K562 (cell line): ENCODE data around the gene LRRC31. TPM values are rescaled to one million over a fixed set of nuclear protein-coding genes. Genes with fewer than 3 reads are reported as not detected.
A peak's percentile ranks its signal among the peaks of the same experiment; 100 is the strongest.

Experiments used
- ATAC-seq: fragments of 200-7000 bp; cut with Tn5 transposase; 3 replicates; pipeline ENCODE4 v1.9.1; 2020; ENCODE audit warnings: moderate library complexity
- BruUV-seq: library from RNA; stranded (reverse); fragments of 400-500 nt; replicated peaks from 2 replicates; lab custom pipeline; 2021; lab: Mats Ljungman, UMichigan
- CTCF ChIA-PET: fragments of 300-600 bp; formaldehyde crosslinking; extraction: SDS; loops from one replicate; lab custom pipeline; 2021; ENCODE audit warnings: low intra/inter-chr PET ratio; lab: Yijun Ruan, JAX
- POLR2A ChIA-PET: fragments of 300-600, 350-650 bp; sonication (Branson Sonifier 250); formaldehyde crosslinking; extraction: SDS; loops from one replicate; lab custom pipeline; 2021; ENCODE audit warnings: antibody characterized with exemption, inconsistent platforms; lab: Yijun Ruan, JAX
- DNase-seq, 4 experiments: peaks; one replicate each; pipeline versions ENCODE4 v3.0.0 to v3.0.0-alpha.2; 2011 to 2018; ENCODE audit warnings: low spot score in 3 of 4, mixed read lengths in 3 of 4; ENCODE audit errors: extremely low read depth in 1 of 4
- FAIRE-seq: peaks from 2 replicates; lab custom pipeline; 2011; peaks lifted over from hg19 to GRCh38; lab: Jason Lieb, UNC
- H2AFZ ChIP-seq: 2 replicates; pipeline ENCODE4 v1.6.0; 2011; ENCODE audit warnings: low read depth, low read length, control low read depth, inconsistent platforms
- H3K27ac ChIP-seq: fragments of 200-600 bp; 3 replicates; pipeline ENCODE4 v1.8.0; 2011; ENCODE audit warnings: low read depth, mild to moderate bottlenecking, control low read depth, inconsistent platforms, low read length, moderate library complexity, mixed read lengths; ENCODE audit errors: extremely low read depth
- H3K27me3 ChIP-seq, 2 experiments: fragments of 300-600 bp in 1 of 2; 2 replicates in 1 of 2; 3 replicates in 1 of 2; pipeline versions ENCODE4 v1.6.0 to v1.8.0; 2011; ENCODE audit warnings: inconsistent platforms in 2 of 2, low read length in 2 of 2, mild to moderate bottlenecking in 1 of 2, mixed read lengths in 1 of 2, moderate library complexity in 1 of 2; ENCODE audit not compliant: control insufficient read depth in 2 of 2, insufficient read depth in 2 of 2
- H3K36me3 ChIP-seq: fragments of 300-600 bp; 3 replicates; pipeline ENCODE4 v1.8.0; 2011; ENCODE audit warnings: mild to moderate bottlenecking, low read length, inconsistent platforms; ENCODE audit not compliant: control insufficient read depth, insufficient read depth
- H3K4me1 ChIP-seq, 2 experiments: fragments of 200-600 bp in 1 of 2; replicated peaks in 1 of 2; 2 replicates in 1 of 2; 3 replicates in 1 of 2; pipeline versions ENCODE4 v1.5.1 to v1.8.0; 2011; ENCODE audit warnings: inconsistent platforms in 2 of 2, low read length in 2 of 2, mild to moderate bottlenecking in 1 of 2, mixed read lengths in 1 of 2, moderate library complexity in 1 of 2; ENCODE audit not compliant: control insufficient read depth in 2 of 2, insufficient read depth in 2 of 2
- H3K4me2 ChIP-seq: 2 replicates; pipeline ENCODE4 v1.6.1; 2011; ENCODE audit warnings: low read length, control low read depth, inconsistent platforms, mixed read lengths; ENCODE audit not compliant: insufficient read depth
- H3K4me3 ChIP-seq: fragments of 200-600 bp; sonication (generic), shearing (Covaris generic); 2 replicates; pipeline ENCODE4 v1.5.1; 2016; ENCODE audit warnings: control low read depth, inconsistent platforms
- H3K79me2 ChIP-seq: fragments of 200-600 bp; 3 replicates; pipeline ENCODE4 v1.8.0; 2011; ENCODE audit warnings: low read length, inconsistent platforms; ENCODE audit not compliant: control insufficient read depth, insufficient read depth
- H3K9ac ChIP-seq, 2 experiments: 2 replicates each; pipeline versions ENCODE4 v1.6.0 to v1.6.1; 2011; ENCODE audit warnings: low read depth in 2 of 2, low read length in 2 of 2, control low read depth in 1 of 2, inconsistent platforms in 1 of 2, mild to moderate bottlenecking in 1 of 2, mixed read lengths in 1 of 2; ENCODE audit not compliant: insufficient read depth in 1 of 2
- H3K9me1 ChIP-seq: one replicate; pipeline ENCODE4 v1.6.0; 2011; ENCODE audit warnings: inconsistent platforms, mild to moderate bottlenecking, low read length, moderate library complexity; ENCODE audit not compliant: control insufficient read depth, insufficient read depth
- H3K9me3 ChIP-seq: replicated peaks from 2 replicates; pipeline ENCODE4 v1.5.1; 2011; ENCODE audit warnings: low read depth, low read length, inconsistent platforms; ENCODE audit not compliant: control insufficient read depth, insufficient read depth
- H4K20me1 ChIP-seq: replicated peaks from 2 replicates; pipeline ENCODE4 v1.6.1; 2011; ENCODE audit warnings: low read length, inconsistent platforms, mixed read lengths; ENCODE audit not compliant: control insufficient read depth, insufficient read depth
- GATA2 ChIP-seq: sonication (generic); formaldehyde crosslinking; IDR thresholded peaks from 2 replicates; pipeline ENCODE4 v1.4.0; 2020; ENCODE audit warnings: mild to moderate bottlenecking, missing genetic modification reagents
- MTA3 ChIP-seq: fragments of 450-650 bp; formaldehyde crosslinking; IDR thresholded peaks from 2 replicates; pipeline ENCODE4 v1.6.1; 2017; ENCODE audit warnings: mild to moderate bottlenecking, borderline replicate concordance
- RNF2 ChIP-seq: sonication (generic); IDR thresholded peaks from 2 replicates; pipeline ENCODE4 v1.6.1; 2016
- ZBTB8A ChIP-seq: fragments of 450-650 bp; IDR thresholded peaks from 2 replicates; pipeline ENCODE4 v1.6.1; 2018; ENCODE audit warnings: mild to moderate bottlenecking, moderate library complexity; ENCODE audit not compliant: partially characterized antibody
- ZNF277 ChIP-seq: fragments of 250-450 bp; sonication (Bioruptor Pico); IDR thresholded peaks from 2 replicates; pipeline ENCODE4 v1.8.0; 2022; ENCODE audit warnings: inconsistent platforms, mild to moderate bottlenecking, moderate library complexity, borderline replicate concordance
- ZNF444 ChIP-seq: fragments of 250-450 bp; sonication (Bioruptor Pico); IDR thresholded peaks from 2 replicates; pipeline ENCODE4 v1.4.0; 2020; ENCODE audit warnings: mild to moderate bottlenecking, moderate library complexity
- ZNF79 ChIP-seq: fragments of 250-450 bp; sonication (Bioruptor Pico); IDR thresholded peaks from 2 replicates; pipeline ENCODE4 v1.4.0; 2020; ENCODE audit warnings: low read depth, mild to moderate bottlenecking, moderate library complexity
- WGBS: fragments of 100-300 bp; shearing (Covaris generic); methylation state at CpG from one replicate; pipeline ENCODE4 v1.1.6; 2016; ENCODE audit warnings: low coverage, mixed read lengths; ENCODE audit not compliant: insufficient coverage; ENCODE audit errors: missing lambda C conversion rate; 5-methylcytosine and 5-hydroxymethylcytosine counted together
- in situ Hi-C: fragments of 300-500 bp; cut with MboI; formaldehyde crosslinking; loops from 4 replicates; pipeline ENCODE4 v1.15.0; 2018; ENCODE audit warnings: inconsistent platforms, mixed read lengths
- intact Hi-C: fragments of 100-400 bp; cut with micrococcal nuclease; formaldehyde crosslinking; loops from 2 replicates; pipeline ENCODE4 v1.14.2; 2022
- polyA plus RNA-seq, 8 experiments: library from polyadenylated mRNA; depleted of rRNA in 4 of 8; stranded (reverse) in 5 of 8; unstranded in 3 of 8; fragments of >200 nt; fragmentation: Nextera tagmentation in 2 of 8; fragmentation: Illumina TruSeq in 1 of 8; extraction: Ambion mirVana in 2 of 8; extraction: Trizol in 1 of 8; gene quantifications; 2 replicates each; pipeline versions ENCODE4 v1.2.1 to v1.2.3, GENCODE V29; 2011 to 2014; ENCODE audit warnings: inconsistent platforms in 1 of 8, missing spikeins in 1 of 8
- total RNA-seq, 7 experiments: library from RNA; depleted of rRNA in 6 of 7; stranded (reverse); fragments of >200 nt in 6 of 7; fragmentation: Illumina TruSeq in 2 of 7; extraction: Trizol in 2 of 7; gene quantifications; 2 replicates each; pipeline versions ENCODE4 v1.2.1 to v1.2.3, GENCODE V29; 2011 to 2021; ENCODE audit warnings: low replicate concordance in 1 of 7

The LRRC31 gene
- total and polyA plus RNA-seq, 9 of the 15 experiments (the other 6 are each of a cell fraction or from before 2014, with no cell fraction given), result not detected

DNA sequence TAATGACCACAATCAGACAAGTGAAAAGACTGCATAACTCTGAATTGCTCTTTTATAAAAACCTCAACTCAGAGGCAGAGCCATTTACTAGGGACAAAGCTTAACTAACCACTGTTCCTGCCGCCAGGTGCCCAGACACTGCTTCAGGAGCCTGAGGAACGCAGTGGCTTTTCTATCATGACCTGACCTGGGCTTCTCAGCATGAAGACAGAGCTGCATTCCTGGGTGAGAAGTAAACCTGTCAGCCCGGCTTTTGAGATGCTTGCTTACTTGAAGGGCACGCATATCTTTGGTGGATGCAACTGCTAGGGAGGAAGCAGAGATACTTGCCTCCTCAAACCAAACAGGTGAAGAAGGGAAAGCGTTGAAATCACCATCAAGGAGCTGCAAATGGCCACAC is 7.9 kb downstream of the LRRC31 start:
- no peaks in the 10 kb centered on the region for H3K36me3 ChIP-seq
- FAIRE-seq (no peak), DNase-seq (no peak), ATAC-seq (no peak)
- no peak overlapping the region for H3K4me3 ChIP-seq
- BruUV-seq, result no TSS peak
- TF ChIP-seq RNF2, result no peak
- no peak for TF ChIP-seq ZNF277 (CRISPR knock-in tag)
- TF ChIP-seq GATA2 (CRISPR knock-in tag), result no peak
- TF ChIP-seq MTA3, result no peak
- TF ChIP-seq ZNF444 (CRISPR knock-in tag), result no peak
- TF ChIP-seq ZNF79 (CRISPR knock-in tag), result no peak
- TF ChIP-seq ZBTB8A, result no peak
- H2AFZ ChIP-seq, result 0 out of 2 replicates have a peak overlapping the region, but pooled peaks have one; percentile 10
- H3K27ac ChIP-seq, result no peak overlapping the region
- in situ Hi-C loops (no loop called here), intact Hi-C loops (loop anchor here (1.0 to 10.0 kb wide), 5 partner anchors 70 to 550 kb away; no protein-coding TSS in a partner anchor)
- no peaks in the 10 kb centered on the region for H4K20me1 ChIP-seq
- H3K27me3 ChIP-seq, result peaks cover 0 to 2% of the 10 kb centered on the region in 2 experiments; a peak in 1 of 5 replicates
- no peaks in the 10 kb centered on the region for H3K9me3 ChIP-seq
- WGBS, result 36% methylated on average over 5 of the region's 5 CpGs
- H3K4me1 ChIP-seq, result no peaks in the 10 kb centered on the region; a peak in 1 of 5 replicates
- no peak overlapping the region for H3K9ac ChIP-seq
- no peaks in the 10 kb centered on the region for H3K9me1 ChIP-seq
- no peaks in the 10 kb centered on the region for H3K79me2 ChIP-seq
- H3K4me2 ChIP-seq, result no peak overlapping the region; the same call in 1 of the 2 replicates
- ChIA-PET CTCF (no interaction called here), POLR2A (interaction anchor here (0.6 to 1.6 kb wide), 6 partner anchors 12 to 125 kb away, joined by 3 to 4 read pairs (median 3); no protein-coding TSS in a partner anchor)
